ENCODE data around the gene ARNT2. TPM values are rescaled to one million over a fixed set of nuclear protein-coding genes. Genes with fewer than 3 reads are reported as not detected.

ARNT2 gene
- total RNA-seq, 1 experiment from 2014 or later = 16.8 TPM

DNA sequence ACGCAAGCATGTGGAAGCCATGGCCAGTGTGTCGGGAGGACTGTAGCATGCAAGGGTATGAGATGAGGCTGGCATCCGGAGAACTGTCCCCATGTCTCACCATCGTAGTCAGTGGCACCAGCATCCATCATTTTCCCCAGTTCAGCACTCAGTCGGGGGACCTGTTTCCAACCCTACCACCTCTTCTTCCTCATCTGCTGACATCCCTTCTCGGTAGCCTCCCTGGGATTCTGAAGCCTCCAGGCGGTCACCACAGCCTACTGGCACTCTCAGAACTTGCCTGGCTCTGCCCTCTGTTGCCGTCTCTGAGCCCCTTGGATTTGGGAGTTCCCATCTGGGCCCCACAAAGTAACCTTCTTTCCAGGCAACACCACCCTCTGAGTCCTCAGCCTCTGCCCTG, 159.9 kb downstream of the ARNT2 start:
- intact Hi-C loops (cut with micrococcal nuclease; ENCODE audit: unreplicated experiment) (loop anchor here (10.0 kb wide), 1 partner anchor 109 kb away; no protein-coding TSS in a partner anchor), in situ Hi-C loops (cut with HindIII; ENCODE audit: low pct_unique_long_range_greater_than_20kb, low sequenced_read_pairs) (no loop called here)
- Histone ChIP-seq H3K4me1 (ENCODE audit: control insufficient read depth, insufficient read depth, low read length) (no peaks in the 10 kb centered on the region), H3K27ac (ENCODE audit: low read length) (no peak overlapping the region), H3K9me3 (ENCODE audit: control insufficient read depth, insufficient read depth, low read depth, low read length) (no peaks in the 10 kb centered on the region), H3K4me3 (ENCODE audit: low read depth in 2 of 2, low read length in 2 of 2) (no peak overlapping the region), H3K27me3 (ENCODE audit: control insufficient read depth, insufficient read depth, low read length) (no peaks in the 10 kb centered on the region), H3K36me3 (ENCODE audit: control insufficient read depth, insufficient read depth, low read length) (no peaks in the 10 kb centered on the region)
- no peak for DNase-seq (ENCODE audit: low read depth, low spot score)
- CTCF ChIA-PET = no interaction called here
- no peak for ATAC-seq
- POLR2A ChIA-PET = no interaction called here
- TF ChIP-seq POLR2AphosphoS5 (IDR thresholded peaks at IDR 0.05; ENCODE audit: low read depth, low read length) = no peak
- BruUV-seq (replicated peaks) = no TSS peak

DNA sequence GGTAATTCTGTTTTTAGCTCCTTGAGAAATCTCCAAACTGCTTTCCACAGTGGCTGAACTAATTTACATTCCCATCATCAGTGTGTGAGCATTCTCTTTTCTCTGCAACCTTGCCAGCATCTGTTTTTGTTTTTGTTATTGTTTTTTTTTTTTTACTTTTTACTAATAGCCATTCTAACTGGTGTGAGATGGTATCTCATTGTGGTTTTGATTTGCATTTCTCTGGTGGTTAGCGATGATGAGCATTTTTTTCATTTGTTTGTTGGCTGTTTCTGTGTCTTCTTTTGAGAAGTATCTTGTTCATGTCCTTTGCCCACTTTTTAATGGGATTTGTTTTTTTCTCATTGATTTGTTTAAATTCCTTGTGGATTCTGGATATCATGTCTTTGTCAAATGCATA, 161.2 kb downstream of the ARNT2 start:
- DNase-seq (ENCODE audit: low read depth, low spot score) (no peak), ATAC-seq (no peak)
- in situ Hi-C loops (cut with HindIII; ENCODE audit: low pct_unique_long_range_greater_than_20kb, low sequenced_read_pairs) (no loop called here), intact Hi-C loops (cut with micrococcal nuclease; ENCODE audit: unreplicated experiment) (loop anchor here (5.0 to 10.0 kb wide), 2 partner anchors 111 to 407 kb away; no protein-coding TSS in a partner anchor)
- no TSS peak for BruUV-seq (replicated peaks)
- TF ChIP-seq TCF7L2 (IDR thresholded peaks at IDR 0.05; ENCODE audit: low read depth, low read length) (no peak), SIN3A (IDR thresholded peaks at IDR 0.05; ENCODE audit: borderline replicate concordance, insufficient read depth, low read depth, low read length) (no peak), POLR2AphosphoS5 (IDR thresholded peaks at IDR 0.05; ENCODE audit: low read depth, low read length) (no peak)
- TF ChIP-seq, protein P1, sequence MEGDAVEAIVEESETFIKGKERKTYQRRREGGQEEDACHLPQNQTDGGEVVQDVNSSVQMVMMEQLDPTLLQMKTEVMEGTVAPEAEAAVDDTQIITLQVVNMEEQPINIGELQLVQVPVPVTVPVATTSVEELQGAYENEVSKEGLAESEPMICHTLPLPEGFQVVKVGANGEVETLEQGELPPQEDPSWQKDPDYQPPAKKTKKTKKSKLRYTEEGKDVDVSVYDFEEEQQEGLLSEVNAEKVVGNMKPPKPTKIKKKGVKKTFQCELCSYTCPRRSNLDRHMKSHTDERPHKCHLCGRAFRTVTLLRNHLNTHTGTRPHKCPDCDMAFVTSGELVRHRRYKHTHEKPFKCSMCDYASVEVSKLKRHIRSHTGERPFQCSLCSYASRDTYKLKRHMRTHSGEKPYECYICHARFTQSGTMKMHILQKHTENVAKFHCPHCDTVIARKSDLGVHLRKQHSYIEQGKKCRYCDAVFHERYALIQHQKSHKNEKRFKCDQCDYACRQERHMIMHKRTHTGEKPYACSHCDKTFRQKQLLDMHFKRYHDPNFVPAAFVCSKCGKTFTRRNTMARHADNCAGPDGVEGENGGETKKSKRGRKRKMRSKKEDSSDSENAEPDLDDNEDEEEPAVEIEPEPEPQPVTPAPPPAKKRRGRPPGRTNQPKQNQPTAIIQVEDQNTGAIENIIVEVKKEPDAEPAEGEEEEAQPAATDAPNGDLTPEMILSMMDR (IDR thresholded peaks at IDR 0.05) = no peak
- TF ChIP-seq, protein P2, sequence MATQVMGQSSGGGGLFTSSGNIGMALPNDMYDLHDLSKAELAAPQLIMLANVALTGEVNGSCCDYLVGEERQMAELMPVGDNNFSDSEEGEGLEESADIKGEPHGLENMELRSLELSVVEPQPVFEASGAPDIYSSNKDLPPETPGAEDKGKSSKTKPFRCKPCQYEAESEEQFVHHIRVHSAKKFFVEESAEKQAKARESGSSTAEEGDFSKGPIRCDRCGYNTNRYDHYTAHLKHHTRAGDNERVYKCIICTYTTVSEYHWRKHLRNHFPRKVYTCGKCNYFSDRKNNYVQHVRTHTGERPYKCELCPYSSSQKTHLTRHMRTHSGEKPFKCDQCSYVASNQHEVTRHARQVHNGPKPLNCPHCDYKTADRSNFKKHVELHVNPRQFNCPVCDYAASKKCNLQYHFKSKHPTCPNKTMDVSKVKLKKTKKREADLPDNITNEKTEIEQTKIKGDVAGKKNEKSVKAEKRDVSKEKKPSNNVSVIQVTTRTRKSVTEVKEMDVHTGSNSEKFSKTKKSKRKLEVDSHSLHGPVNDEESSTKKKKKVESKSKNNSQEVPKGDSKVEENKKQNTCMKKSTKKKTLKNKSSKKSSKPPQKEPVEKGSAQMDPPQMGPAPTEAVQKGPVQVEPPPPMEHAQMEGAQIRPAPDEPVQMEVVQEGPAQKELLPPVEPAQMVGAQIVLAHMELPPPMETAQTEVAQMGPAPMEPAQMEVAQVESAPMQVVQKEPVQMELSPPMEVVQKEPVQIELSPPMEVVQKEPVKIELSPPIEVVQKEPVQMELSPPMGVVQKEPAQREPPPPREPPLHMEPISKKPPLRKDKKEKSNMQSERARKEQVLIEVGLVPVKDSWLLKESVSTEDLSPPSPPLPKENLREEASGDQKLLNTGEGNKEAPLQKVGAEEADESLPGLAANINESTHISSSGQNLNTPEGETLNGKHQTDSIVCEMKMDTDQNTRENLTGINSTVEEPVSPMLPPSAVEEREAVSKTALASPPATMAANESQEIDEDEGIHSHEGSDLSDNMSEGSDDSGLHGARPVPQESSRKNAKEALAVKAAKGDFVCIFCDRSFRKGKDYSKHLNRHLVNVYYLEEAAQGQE (IDR thresholded peaks at IDR 0.05; ENCODE audit: insufficient read depth in 1 of 2, low read depth in 2 of 2, low read length in 1 of 2) = no peak
- H3K9me3 ChIP-seq (ENCODE audit: control insufficient read depth, insufficient read depth, low read depth, low read length) = no peaks in the 10 kb centered on the region
- POLR2A ChIA-PET = no interaction called here
- H3K36me3 ChIP-seq (ENCODE audit: control insufficient read depth, insufficient read depth, low read length) = no peaks in the 10 kb centered on the region
- no peak overlapping the region for H3K4me3 ChIP-seq (ENCODE audit: low read depth in 2 of 2, low read length in 2 of 2)
- no peak overlapping the region for H3K27ac ChIP-seq (ENCODE audit: low read length)
- CTCF ChIA-PET = interaction anchor here (0.7 to 3.9 kb wide), 2 partner anchors 78 to 213 kb away, joined by 3 to 65 read pairs; partner anchors contain the start of gene CEMIP
- H3K27me3 ChIP-seq (ENCODE audit: control insufficient read depth, insufficient read depth, low read length) = no peaks in the 10 kb centered on the region
- H3K4me1 ChIP-seq (ENCODE audit: control insufficient read depth, insufficient read depth, low read length) = no peaks in the 10 kb centered on the region

DNA sequence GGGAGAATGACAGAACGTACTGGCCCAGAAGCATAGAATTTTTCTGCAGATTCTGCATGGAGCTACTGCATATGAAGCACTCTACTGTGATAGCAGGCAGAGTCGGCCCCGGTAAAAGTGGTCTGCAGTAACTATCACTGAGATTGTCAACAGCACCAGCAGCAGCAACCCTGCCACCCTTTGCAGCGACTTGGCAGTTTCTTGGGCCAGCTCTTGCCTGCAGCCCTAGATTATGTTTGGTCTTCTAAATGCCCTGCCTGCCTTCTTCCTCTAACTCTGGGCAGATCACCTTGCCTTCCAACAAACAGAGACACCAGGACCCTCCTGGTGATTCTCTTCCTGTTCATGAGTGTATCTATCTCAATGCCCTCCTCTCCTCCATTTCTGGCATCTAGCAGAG, 161.8 kb downstream of the ARNT2 start:
- in situ Hi-C loops (cut with HindIII; ENCODE audit: low pct_unique_long_range_greater_than_20kb, low sequenced_read_pairs) = no loop called here
- H3K27me3 ChIP-seq (ENCODE audit: control insufficient read depth, insufficient read depth, low read length) = no peaks in the 10 kb centered on the region
- CTCF ChIA-PET = interaction anchor here (3.9 kb wide), 1 partner anchor 212 kb away, joined by 65 read pairs; the partner anchor contains the start of gene CEMIP
- no peak overlapping the region for H3K4me3 ChIP-seq (ENCODE audit: low read depth in 2 of 2, low read length in 2 of 2)
- no peak overlapping the region for H3K27ac ChIP-seq (ENCODE audit: low read length)
- no peak for TF ChIP-seq POLR2AphosphoS5 (IDR thresholded peaks at IDR 0.05; ENCODE audit: low read depth, low read length)
- TF ChIP-seq, protein P2 (IDR thresholded peaks at IDR 0.05; ENCODE audit: insufficient read depth in 1 of 2, low read depth in 2 of 2, low read length in 1 of 2) = no peak
- no peak for TF ChIP-seq TCF7L2 (IDR thresholded peaks at IDR 0.05; ENCODE audit: low read depth, low read length)
- TF ChIP-seq, protein P1 (IDR thresholded peaks at IDR 0.05) = no peak
- TF ChIP-seq SIN3A (IDR thresholded peaks at IDR 0.05; ENCODE audit: borderline replicate concordance, insufficient read depth, low read depth, low read length) = no peak
- intact Hi-C loops (cut with micrococcal nuclease; ENCODE audit: unreplicated experiment) = loop anchor here (5.0 to 10.0 kb wide), 2 partner anchors 111 to 406 kb away; no protein-coding TSS in a partner anchor
- no peak for ATAC-seq
- no peaks in the 10 kb centered on the region for H3K4me1 ChIP-seq (ENCODE audit: control insufficient read depth, insufficient read depth, low read length)
- no peak for DNase-seq (ENCODE audit: low read depth, low spot score)
- no peaks in the 10 kb centered on the region for H3K36me3 ChIP-seq (ENCODE audit: control insufficient read depth, insufficient read depth, low read length)
- no peaks in the 10 kb centered on the region for H3K9me3 ChIP-seq (ENCODE audit: control insufficient read depth, insufficient read depth, low read depth, low read length)
- BruUV-seq (replicated peaks) = no TSS peak
- POLR2A ChIA-PET = no interaction called here
